Measurements from ENCODE around the gene ENTHD1. TPM values are rescaled to one million over a fixed set of nuclear protein-coding genes. Genes with fewer than 3 reads are reported as not detected.
"Not testable (repeated sequence)": the region's sequence is repeated elsewhere in the genome, so short reads cannot be mapped to it uniquely, and the experiment has no call there.

Gene ENTHD1
- total RNA-seq, 2 experiments from 2014 or later, result not detected

DNA sequence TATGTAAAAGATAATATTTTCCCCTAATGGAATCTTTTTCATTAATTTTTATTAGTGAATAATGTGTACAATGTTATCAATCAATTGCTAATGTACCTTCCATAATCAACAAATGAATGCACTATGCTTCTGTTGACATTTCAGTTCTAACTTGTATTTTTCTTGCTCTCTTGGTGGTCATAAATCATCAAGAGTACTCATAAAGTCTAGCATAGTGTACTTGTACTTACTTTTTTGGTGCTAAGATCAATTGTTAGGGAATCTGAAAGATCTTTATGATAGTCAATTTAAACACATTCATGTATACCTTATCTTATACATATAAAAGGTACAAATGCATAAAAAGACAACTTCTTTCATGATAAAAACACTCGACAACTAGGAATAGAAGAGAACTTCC lies 10.5 kb downstream of the ENTHD1 start:
- Histone ChIP-seq H3K4me2 (ENCODE audit: low read length) (no peak overlapping the region), H3K9me3 (ENCODE audit: low read length) (no peaks in the 10 kb centered on the region), H3K4me3 (ENCODE audit: low read depth, low read length, poor library complexity, severe bottlenecking) (no peak overlapping the region), H3K4me1 (ENCODE audit: insufficient read depth, low read length, poor library complexity, severe bottlenecking) (no peaks in the 10 kb centered on the region), H3K9me2 (ENCODE audit: insufficient read depth, low read length) (no peaks in the 10 kb centered on the region), H4K20me1 (ENCODE audit: insufficient read depth, low read length) (no peaks in the 10 kb centered on the region), H2AFZ (ENCODE audit: low read length) (no peak overlapping the region), H3K36me3 (ENCODE audit: insufficient read depth, low read length) (no peaks in the 10 kb centered on the region), H3K27ac (ENCODE audit: low read depth, low read length, poor library complexity, severe bottlenecking) (no peak overlapping the region), H3K79me2 (ENCODE audit: insufficient read depth, low read depth, low read length) (no peaks in the 10 kb centered on the region)
- intact Hi-C loops (cut with micrococcal nuclease; ENCODE audit: unreplicated experiment), result no loop called here
- POLR2A ChIA-PET, result no interaction called here
- no TSS peak for BruUV-seq (replicated peaks)
- TF ChIP-seq CTCF (conservative IDR thresholded peaks at IDR 0.05; ENCODE audit: low read length) (no peak), EZH2phosphoT487 (IDR thresholded peaks at IDR 0.05; ENCODE audit: borderline replicate concordance, low read depth, low read length) (no peak)
- no peak for DNase-seq (ENCODE audit: low spot score)
- CTCF ChIA-PET (ENCODE audit: unreplicated experiment), result no interaction called here

DNA sequence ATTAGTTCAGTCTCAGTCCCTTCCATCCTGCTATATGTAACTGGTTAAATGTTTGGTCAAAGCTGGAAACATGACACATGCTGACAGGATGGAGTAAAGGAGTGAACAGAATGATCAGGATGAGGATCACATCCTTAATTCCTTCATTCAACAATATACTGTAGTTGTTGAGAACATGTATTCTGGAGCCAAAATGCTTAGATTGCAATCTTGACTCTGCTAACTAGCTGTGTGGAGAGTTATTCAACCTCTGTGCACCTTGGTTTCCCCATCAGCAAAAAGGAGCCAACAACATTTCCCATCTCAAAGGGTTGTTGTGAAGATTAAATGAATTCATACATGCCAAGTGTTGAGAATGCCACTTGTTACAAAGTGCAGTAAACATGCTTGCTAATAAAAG lies 12.8 kb downstream of the ENTHD1 start:
- H2AFZ ChIP-seq (ENCODE audit: low read length), result no peak overlapping the region
- no peaks in the 10 kb centered on the region for H3K36me3 ChIP-seq (ENCODE audit: insufficient read depth, low read length)
- H3K9me3 ChIP-seq (ENCODE audit: low read length), result no peaks in the 10 kb centered on the region
- CTCF ChIA-PET (ENCODE audit: unreplicated experiment), result no interaction called here
- POLR2A ChIA-PET, result no interaction called here
- no TSS peak for BruUV-seq (replicated peaks)
- H3K4me2 ChIP-seq (ENCODE audit: low read length), result no peak overlapping the region
- no peaks in the 10 kb centered on the region for H3K79me2 ChIP-seq (ENCODE audit: insufficient read depth, low read depth, low read length)
- H3K9me2 ChIP-seq (ENCODE audit: insufficient read depth, low read length), result no peaks in the 10 kb centered on the region
- H3K27ac ChIP-seq (ENCODE audit: low read depth, low read length, poor library complexity, severe bottlenecking), result no peak overlapping the region
- no peak for DNase-seq (ENCODE audit: low spot score)
- TF ChIP-seq CTCF (conservative IDR thresholded peaks at IDR 0.05; ENCODE audit: low read length) (no peak), EZH2phosphoT487 (IDR thresholded peaks at IDR 0.05; ENCODE audit: borderline replicate concordance, low read depth, low read length) (no peak)
- no peaks in the 10 kb centered on the region for H4K20me1 ChIP-seq (ENCODE audit: insufficient read depth, low read length)
- intact Hi-C loops (cut with micrococcal nuclease; ENCODE audit: unreplicated experiment), result no loop called here
- H3K4me1 ChIP-seq (ENCODE audit: insufficient read depth, low read length, poor library complexity, severe bottlenecking), result no peaks in the 10 kb centered on the region
- H3K4me3 ChIP-seq (ENCODE audit: low read depth, low read length, poor library complexity, severe bottlenecking), result no peak overlapping the region

- ChIA-PET POLR2A (no interaction called here), CTCF (ENCODE audit: unreplicated experiment) (no interaction called here)
- no peak for DNase-seq (ENCODE audit: low spot score)
- Histone ChIP-seq H2AFZ (ENCODE audit: low read length) (no peak overlapping the region), H3K9me3 (ENCODE audit: low read length) (no peaks in the 10 kb centered on the region), H3K36me3 (ENCODE audit: insufficient read depth, low read length) (no peaks in the 10 kb centered on the region), H3K27ac (ENCODE audit: low read depth, low read length, poor library complexity, severe bottlenecking) (no peak overlapping the region), H3K4me3 (ENCODE audit: low read depth, low read length, poor library complexity, severe bottlenecking) (no peak overlapping the region), H3K4me1 (ENCODE audit: insufficient read depth, low read length, poor library complexity, severe bottlenecking) (no peaks in the 10 kb centered on the region), H3K9me2 (ENCODE audit: insufficient read depth, low read length) (no peaks in the 10 kb centered on the region), H3K79me2 (ENCODE audit: insufficient read depth, low read depth, low read length) (no peaks in the 10 kb centered on the region), H3K4me2 (ENCODE audit: low read length) (no peak overlapping the region), H4K20me1 (ENCODE audit: insufficient read depth, low read length) (no peaks in the 10 kb centered on the region)
- TF ChIP-seq EZH2phosphoT487 (IDR thresholded peaks at IDR 0.05; ENCODE audit: borderline replicate concordance, low read depth, low read length) (no peak), CTCF (conservative IDR thresholded peaks at IDR 0.05; ENCODE audit: low read length) (no peak)
- intact Hi-C loops (cut with micrococcal nuclease; ENCODE audit: unreplicated experiment), result no loop called here
- BruUV-seq (replicated peaks), result no TSS peak
Measured at GRCh38 chr22:39877079-39877845, 16.3 kb downstream of the ENTHD1 start.

DNA sequence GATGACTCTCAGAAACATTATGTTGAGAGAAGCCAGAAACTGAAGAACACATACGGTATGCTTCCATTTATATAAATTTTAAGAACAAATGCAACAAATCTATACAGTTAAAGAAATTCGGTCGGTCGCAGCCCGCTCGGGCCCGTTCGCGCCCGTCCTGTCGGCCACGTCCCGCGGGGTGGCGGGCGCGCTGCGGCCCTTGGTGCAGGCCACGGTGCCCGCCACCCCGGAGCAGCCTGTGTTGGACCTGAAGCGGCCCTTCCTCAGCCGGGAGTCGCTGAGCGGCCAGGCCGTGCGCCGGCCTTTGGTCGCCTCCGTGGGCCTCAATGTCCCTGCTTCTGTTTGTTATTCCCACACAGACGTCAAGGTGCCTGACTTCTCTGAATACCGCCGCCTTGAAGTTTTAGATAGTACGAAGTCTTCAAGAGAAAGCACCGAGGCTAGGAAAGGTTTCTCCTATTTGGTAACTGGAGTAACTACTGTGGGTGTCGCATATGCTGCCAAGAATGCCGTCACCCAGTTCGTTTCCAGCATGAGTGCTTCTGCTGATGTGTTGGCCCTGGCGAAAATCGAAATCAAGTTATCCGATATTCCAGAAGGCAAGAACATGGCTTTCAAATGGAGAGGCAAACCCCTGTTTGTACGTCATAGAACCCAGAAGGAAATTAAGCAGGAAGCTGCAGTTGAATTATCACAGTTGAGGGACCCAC lies 18.2 kb downstream of the ENTHD1 start:
- DNase-seq (ENCODE audit: low spot score); H3K27ac ChIP-seq (ENCODE audit: low read depth, low read length, poor library complexity, severe bottlenecking); H2AFZ ChIP-seq (ENCODE audit: low read length); intact Hi-C loops (cut with micrococcal nuclease; ENCODE audit: unreplicated experiment); H3K4me2 ChIP-seq (ENCODE audit: low read length); H3K4me1 ChIP-seq (ENCODE audit: insufficient read depth, low read length, poor library complexity, severe bottlenecking); H3K36me3 ChIP-seq (ENCODE audit: insufficient read depth, low read length); H3K9me3 ChIP-seq (ENCODE audit: low read length); H4K20me1 ChIP-seq (ENCODE audit: insufficient read depth, low read length); CTCF ChIA-PET (ENCODE audit: unreplicated experiment); H3K79me2 ChIP-seq (ENCODE audit: insufficient read depth, low read depth, low read length); H3K9me2 ChIP-seq (ENCODE audit: insufficient read depth, low read length); BruUV-seq (replicated peaks): not testable (repeated sequence)
- POLR2A ChIA-PET, result interaction anchor here (0.5 kb wide), 1 partner anchor 138 kb away, joined by 4 read pairs; no protein-coding TSS in a partner anchor
- peak overlapping the region; percentile 35 for H3K4me3 ChIP-seq (ENCODE audit: low read depth, low read length, poor library complexity, severe bottlenecking)
